GM19351 (cell line): ENCODE results near the gene NOC4L.
"Not testable (repeated sequence)": the region's sequence is repeated elsewhere in the genome, so short reads cannot be mapped to it uniquely, and the experiment has no call there.

ENCODE experiments used
- ATAC-seq: cut with Tn5 transposase; IDR thresholded peaks from one replicate; pipeline ENCODE4 v1.9.1; 2021; ENCODE audit warnings: mild to moderate bottlenecking, moderate library complexity; ENCODE audit not compliant: unreplicated experiment

Gene NOC4L

GRCh38 chr12:132142679-132143335 lies 1.4 kb upstream of the NOC4L start:
- no peak for ATAC-seq

GRCh38 chr12:132143336-132144071 lies 753 bp upstream of the NOC4L start:
- ATAC-seq, result peak; percentile 29

- ATAC-seq, result peak; percentile 3
Measured at GRCh38 chr12:132144810-132145168, 532 bp downstream of the NOC4L start.

- ATAC-seq, result no peak
Measured at GRCh38 chr12:132145334-132145733, 1.1 kb downstream of the NOC4L start.

- ATAC-seq, result no peak
Measured at GRCh38 chr12:132146098-132146497, 1.8 kb downstream of the NOC4L start.

- ATAC-seq, result no peak
Measured at GRCh38 chr12:132146772-132147422, 2.6 kb downstream of the NOC4L start.

GRCh38 chr12:132147423-132148367 lies 3.4 kb downstream of the NOC4L start:
- ATAC-seq, result no peak

- ATAC-seq, result no peak
Measured at GRCh38 chr12:132148368-132149045, 4.2 kb downstream of the NOC4L start.

- ATAC-seq, result not testable (repeated sequence)
Measured at GRCh38 chr12:132149526-132149925, 5.3 kb downstream of the NOC4L start.

- no peak for ATAC-seq
Measured at GRCh38 chr12:132150780-132151144, 6.5 kb downstream of the NOC4L start.

GRCh38 chr12:132151145-132151765 lies 7.0 kb downstream of the NOC4L start:
- ATAC-seq, result no peak

- ATAC-seq, result no peak
Measured at GRCh38 chr12:132151766-132152410, 7.6 kb downstream of the NOC4L start.

GRCh38 chr12:132152411-132152821 lies 8.2 kb downstream of the NOC4L start:
- ATAC-seq, result no peak

- ATAC-seq, result no peak
Measured at GRCh38 chr12:132152953-132153352, 8.7 kb downstream of the NOC4L start.

GRCh38 chr12:132153501-132154340 lies 9.5 kb downstream of the NOC4L start:
- ATAC-seq, result peak; percentile 95

- peak; percentile 27 for ATAC-seq
Measured at GRCh38 chr12:132154341-132154761, 10.1 kb downstream of the NOC4L start.

GRCh38 chr12:132154941-132155770 lies 10.9 kb downstream of the NOC4L start:
- ATAC-seq, result no peak
